ENCODE measurements around the gene LCNL1.

The LCNL1 gene

DNA sequence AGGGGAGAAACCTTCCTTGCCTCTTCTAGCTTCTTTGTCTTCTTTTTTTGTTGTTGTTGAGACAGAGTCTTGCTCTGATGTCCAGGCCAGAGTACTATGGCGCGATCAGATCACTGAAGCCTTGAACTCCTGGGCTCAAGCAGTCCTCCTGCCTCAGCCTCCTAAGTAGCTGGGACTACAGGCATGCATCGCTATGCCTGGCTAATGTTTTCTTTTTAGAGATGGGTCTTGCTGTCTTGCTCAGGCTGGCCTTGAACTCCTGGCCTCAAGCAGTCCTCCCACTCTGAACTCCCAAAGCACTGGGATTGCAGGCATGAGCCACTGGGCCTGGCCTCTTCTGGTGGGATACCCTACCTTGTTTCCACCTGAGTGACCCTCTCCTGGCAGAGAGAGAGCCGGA is 6.1 kb downstream of the LCNL1 start:
- no peak overlapping the region for H3K4me3 ChIP-seq
- no peak overlapping the region for H3K27ac ChIP-seq
- TF ChIP-seq, protein P1, sequence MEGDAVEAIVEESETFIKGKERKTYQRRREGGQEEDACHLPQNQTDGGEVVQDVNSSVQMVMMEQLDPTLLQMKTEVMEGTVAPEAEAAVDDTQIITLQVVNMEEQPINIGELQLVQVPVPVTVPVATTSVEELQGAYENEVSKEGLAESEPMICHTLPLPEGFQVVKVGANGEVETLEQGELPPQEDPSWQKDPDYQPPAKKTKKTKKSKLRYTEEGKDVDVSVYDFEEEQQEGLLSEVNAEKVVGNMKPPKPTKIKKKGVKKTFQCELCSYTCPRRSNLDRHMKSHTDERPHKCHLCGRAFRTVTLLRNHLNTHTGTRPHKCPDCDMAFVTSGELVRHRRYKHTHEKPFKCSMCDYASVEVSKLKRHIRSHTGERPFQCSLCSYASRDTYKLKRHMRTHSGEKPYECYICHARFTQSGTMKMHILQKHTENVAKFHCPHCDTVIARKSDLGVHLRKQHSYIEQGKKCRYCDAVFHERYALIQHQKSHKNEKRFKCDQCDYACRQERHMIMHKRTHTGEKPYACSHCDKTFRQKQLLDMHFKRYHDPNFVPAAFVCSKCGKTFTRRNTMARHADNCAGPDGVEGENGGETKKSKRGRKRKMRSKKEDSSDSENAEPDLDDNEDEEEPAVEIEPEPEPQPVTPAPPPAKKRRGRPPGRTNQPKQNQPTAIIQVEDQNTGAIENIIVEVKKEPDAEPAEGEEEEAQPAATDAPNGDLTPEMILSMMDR (IDR thresholded peaks at IDR 0.05), result no peak
- DNase-seq (ENCODE audit: low spot score), result no peak

DNA sequence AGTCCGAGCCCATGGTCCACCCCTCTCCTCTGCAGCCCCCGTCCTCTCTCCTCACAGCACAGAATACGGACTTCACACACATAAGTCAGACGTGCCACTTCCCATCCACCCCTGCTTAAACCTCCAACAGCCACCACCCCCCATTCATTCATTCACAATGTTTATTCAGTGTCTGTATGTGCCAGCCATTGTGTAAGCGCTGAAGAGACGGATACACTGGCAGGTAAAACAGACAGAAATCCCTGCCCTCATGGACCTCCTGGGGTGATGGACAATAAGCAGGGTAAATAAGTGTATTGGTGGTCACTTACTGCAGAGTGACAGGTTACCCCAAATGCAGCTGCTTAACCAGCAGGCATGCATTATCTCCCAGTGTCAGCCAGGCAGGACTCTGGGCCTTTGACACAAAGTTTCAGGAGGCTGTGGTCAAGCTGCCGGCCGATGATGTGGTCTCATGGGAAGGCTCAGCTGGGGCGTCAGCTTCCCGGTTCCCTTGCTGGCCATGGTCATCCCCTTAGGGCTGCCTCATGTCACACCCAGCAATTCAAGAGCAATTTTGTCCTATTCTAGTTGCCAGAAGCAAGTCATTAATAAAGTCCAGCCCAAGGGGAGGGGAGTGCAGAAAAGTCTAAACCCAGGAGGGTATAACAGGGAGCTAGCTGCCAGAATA is 7.6 kb downstream of the LCNL1 start:
- H3K4me3 ChIP-seq, result no peak overlapping the region
- no peak overlapping the region for H3K27ac ChIP-seq
- TF ChIP-seq, protein P1 (IDR thresholded peaks at IDR 0.05), result no peak
- DNase-seq (ENCODE audit: low spot score), result no peak

DNA sequence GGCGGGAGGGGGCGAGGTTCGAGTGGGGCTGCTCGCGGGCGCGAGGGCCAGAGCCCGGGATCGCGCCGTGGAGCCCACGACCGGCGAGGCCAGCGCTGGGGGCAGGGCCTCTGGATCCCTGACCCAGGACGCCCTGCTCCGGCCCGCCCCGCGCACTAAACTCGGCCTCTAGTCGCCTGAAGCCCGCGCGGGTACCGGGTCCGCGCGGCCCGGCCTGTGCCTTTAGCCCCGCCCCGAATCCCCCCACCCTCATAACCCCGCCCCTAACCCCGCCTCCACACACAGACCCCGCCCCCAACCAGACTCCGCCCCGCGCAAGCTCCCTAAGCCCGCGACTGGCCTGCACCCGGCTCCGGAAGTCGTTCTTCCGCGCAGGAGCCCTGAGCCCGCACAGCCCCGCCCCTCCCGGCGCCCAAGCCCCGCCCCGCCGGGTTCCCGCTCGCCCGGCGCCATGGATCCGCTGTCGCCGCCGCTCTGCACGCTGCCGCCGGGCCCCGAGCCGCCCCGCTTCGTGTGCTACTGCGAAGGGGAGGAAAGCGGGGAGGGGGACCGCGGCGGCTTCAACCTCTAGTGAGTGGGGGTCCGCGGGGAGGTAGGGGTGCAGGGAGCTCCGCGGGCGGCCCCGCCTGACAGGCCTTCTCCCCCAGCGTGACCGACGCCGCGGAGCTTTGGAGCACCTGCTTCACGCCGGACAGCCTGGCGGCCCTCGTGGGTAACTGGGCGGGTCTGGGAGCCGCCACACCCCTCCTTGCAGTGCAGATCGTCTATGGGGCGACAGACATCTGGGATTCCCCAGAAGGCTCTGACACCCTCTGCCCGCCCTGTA is 9.4 kb downstream of the LCNL1 start, which contains the start of gene PAXX:
Gene PAXX (plus strand): TSS at position 430 of the 826 bp plus-strand sequence. CDS start 22 bp downstream, at position 452.
- peak within 1 kb of the TSS; percentile 78 to 89 for H3K27ac ChIP-seq
- H3K4me3 ChIP-seq, result peak within 1 kb of the TSS; percentile 99
- peak; percentile 87 for DNase-seq (ENCODE audit: low spot score)
- TF ChIP-seq, protein P1 (IDR thresholded peaks at IDR 0.05), result no peak

DNA sequence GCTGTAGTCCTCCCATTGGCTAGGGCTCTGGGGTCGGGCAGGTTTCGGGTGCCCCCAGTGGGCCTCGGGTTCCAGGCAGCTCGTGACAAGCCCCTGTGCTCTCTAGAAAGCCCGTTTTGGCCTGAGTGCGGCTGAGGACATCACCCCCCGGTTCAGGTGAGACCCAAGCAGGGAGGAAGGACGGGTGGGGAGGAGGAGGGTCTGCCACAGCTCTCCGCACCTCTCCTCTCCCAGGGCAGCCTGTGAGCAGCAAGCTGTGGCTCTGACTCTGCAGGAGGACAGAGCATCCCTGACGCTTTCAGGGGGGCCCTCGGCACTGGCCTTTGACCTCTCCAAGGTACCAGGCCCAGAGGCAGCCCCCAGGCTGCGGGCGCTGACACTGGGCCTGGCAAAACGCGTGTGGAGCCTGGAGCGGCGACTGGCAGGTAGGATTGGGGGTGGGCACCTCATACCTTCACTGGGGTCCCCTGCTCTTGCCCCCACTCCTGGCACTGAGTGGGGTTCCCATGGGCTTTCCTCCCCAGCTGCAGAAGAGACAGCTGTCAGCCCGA is 10.1 kb downstream of the LCNL1 start:
- TF ChIP-seq, protein P1 (IDR thresholded peaks at IDR 0.05), result no peak
- H3K4me3 ChIP-seq, result peak overlapping the region; percentile 99
- DNase-seq (ENCODE audit: low spot score), result no peak
- H3K27ac ChIP-seq, result peak overlapping the region in 1 of 2 donors; percentile 89

DNA sequence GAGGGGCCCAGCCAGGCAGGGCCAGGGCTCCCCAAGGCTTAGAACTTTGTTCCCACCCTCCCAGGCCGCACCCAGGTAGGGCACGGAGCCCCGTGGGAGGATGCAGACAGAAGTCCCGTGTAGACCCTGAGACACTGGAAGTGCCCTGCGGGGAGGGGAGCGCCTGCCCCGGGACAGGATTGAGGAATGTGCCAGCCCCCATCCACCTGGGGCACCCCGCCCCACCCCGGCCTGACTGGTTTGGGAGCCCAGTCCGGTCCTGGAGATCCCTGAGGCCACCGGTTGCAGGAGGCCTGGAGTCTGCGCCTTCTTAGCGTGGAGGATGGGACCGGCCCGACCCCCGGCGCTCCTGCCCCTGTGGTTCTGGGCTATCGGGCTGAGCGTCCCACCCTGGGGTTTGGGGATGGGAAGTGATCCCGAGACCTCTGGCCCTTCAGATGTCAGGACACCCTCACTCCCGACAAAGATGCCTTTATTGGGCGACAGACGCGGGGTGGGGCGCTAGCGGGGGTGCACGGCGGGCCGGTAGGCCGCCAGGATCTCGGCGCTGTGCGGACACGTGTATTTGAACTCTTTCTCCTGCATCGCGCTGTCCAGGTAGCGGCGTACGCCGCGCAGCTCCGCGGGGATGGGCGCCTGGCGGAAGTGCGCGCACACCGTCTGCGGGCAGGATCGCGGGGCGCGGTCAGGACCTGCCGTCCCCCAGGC is 11.5 kb downstream of the LCNL1 start:
- no peak for DNase-seq (ENCODE audit: low spot score)
- Histone ChIP-seq H3K27ac (no peak overlapping the region), H3K4me3 (peak overlapping the region; percentile 53)
- TF ChIP-seq, protein P1 (IDR thresholded peaks at IDR 0.05), result no peak

DNA sequence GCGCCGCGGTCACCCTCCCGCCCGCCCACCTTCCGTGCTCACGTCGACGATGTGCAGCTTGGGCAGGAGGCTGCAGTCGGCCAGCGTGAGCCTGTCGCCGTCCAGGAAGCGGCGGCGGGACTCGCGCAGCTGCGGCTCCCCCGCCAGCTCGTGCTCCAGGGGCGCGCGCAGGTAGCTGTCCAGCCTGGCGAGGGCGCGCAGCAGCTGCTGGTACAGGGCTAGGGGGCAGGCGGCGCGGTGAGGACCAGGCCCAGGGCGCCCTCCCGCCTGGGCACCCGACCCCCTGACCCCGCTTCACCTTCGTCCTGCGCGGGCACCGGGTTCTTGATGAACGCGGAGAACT is 12.1 kb downstream of the LCNL1 start:
- peak overlapping the region in 1 of 2 donors; percentile 60 for H3K27ac ChIP-seq
- H3K4me3 ChIP-seq, result peak overlapping the region; percentile 53
- TF ChIP-seq, protein P1 (IDR thresholded peaks at IDR 0.05), result no peak
- DNase-seq (ENCODE audit: low spot score), result no peak

All from coronary artery (tissue), 2 donors.